IPS-18c (cell line): ENCODE measurements around the gene MRPL32.

Experiments
- H3K4me3 ChIP-seq: 2 replicates; pipeline ENCODE4 v1.7.0; 2013; ENCODE audit warnings: low read depth, mild to moderate bottlenecking, low read length, moderate library complexity; ENCODE audit not compliant: insufficient read depth
- H3K9me3 ChIP-seq: one replicate; pipeline ENCODE4 v1.6.1; 2013; ENCODE audit warnings: mild to moderate bottlenecking, low read length, moderate library complexity; ENCODE audit not compliant: control insufficient read depth, insufficient read depth

MRPL32 gene

DNA sequence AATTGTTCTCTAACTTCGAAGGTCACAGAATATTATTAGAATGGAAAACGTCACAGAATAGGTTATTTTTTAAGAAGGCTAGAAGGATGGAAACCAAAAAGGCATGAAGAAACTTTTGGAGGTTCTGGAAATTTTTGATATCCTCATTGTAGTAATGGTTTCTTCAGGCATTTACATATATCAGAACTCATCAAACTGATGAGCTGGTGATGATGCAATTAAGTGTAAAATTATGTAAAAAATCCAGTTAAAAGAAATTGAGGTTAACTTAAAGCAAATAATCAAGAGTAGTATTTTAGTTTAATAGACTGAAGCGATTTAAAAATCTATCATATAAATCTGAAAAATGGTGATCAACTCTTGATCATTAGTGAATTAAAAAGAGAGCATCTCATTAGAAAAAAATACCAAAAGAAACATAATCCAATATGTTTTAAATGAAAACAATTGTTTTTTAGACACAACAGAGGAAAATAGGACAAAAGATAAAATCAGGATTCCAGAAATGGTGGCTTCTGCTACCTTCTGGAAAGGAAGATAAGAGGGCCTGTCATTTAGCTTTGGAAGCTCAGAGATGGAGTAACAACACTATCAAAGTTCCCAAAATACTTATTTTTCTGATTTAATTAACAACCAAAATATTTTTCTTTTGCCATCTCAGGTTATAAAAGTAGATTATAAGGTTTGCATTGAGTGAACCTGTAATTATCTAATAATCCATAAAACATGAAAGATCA lies 10.0 kb upstream of the MRPL32 start:
- Histone ChIP-seq H3K9me3 (no peaks in the 10 kb centered on the region), H3K4me3 (no peak overlapping the region)

DNA sequence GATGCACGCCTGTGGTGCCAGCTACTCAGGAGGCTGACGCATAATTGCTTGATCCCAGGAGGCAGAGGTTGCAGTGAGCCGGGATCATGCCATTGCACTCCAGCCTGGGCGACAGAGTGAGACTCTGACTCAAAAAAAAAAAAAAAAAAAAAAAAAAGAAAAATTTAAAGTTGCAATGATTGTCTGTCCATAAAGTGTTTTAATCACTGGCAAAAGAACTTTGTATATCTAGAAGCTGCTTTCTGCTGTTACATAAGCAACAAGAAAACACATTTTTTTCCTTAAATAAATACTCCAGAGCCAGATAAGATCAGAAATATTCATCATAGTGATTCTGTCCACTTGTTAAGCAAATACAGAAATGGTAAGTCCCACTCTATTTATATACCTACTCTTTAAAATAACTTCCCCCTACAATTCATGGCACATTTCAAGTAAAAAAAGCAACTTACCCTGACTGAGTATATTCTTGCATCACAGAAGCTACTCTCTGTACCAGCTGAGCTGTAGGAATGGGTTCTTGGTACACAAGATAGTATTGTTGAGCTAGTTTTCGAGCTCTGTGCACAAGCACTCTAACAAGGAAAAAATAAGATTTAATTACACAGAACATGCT lies 7.8 kb upstream of the MRPL32 start:
- Histone ChIP-seq H3K9me3 (no peaks in the 10 kb centered on the region), H3K4me3 (no peak overlapping the region)

- H3K9me3 ChIP-seq, result no peaks in the 10 kb centered on the region
- H3K4me3 ChIP-seq, result no peak overlapping the region
Observed at GRCh38 chr7:42925630-42926029, 6.5 kb upstream of the MRPL32 start.

DNA sequence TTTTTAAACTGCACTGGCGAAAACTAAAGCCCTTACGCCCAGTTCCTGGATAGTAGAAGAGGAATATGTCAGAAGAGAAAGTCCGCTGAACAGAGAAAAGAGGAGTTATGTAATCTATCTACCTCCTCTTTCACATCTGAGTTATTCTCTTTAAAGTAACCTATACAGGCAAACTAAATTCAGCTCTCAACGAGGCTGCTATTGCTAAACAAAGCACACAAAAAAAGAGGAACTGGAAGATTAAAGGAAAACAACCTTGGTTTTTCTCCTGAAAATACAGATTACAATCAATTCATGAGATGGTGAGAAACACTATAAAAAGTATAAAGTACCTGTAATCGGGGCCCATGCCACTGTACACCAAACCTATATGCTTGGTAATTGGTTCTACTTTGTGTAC lies 6.0 kb upstream of the MRPL32 start:
- no peaks in the 10 kb centered on the region for H3K9me3 ChIP-seq

GRCh38 chr7:42928754-42929153 lies 3.4 kb upstream of the MRPL32 start:
- no peak overlapping the region for H3K4me3 ChIP-seq

More for the DNA sequence above, 6.0 kb upstream of the MRPL32 start:
- no peak overlapping the region for H3K4me3 ChIP-seq

DNA sequence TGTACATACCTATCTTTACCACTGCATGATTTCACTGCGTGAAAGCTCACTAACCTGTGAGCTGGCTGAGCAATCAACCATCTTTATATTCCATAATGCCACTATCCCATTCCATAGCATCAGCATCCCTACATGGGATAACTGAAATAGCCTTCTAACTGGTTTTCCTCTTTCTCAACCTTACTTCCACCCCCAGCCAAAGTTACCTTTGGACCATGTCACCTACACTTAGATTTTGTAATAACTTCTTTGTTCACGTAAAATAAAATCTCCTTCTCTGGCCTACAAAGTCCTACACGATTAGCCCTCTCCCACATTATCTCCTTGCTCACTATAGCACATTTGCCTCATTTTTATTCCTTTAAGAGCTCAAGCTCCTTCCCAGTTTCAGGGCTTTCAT lies 2.7 kb upstream of the MRPL32 start:
- H3K4me3 ChIP-seq, result no peak overlapping the region; the same call in 1 of the 2 replicates
- no peaks in the 10 kb centered on the region for H3K9me3 ChIP-seq

More at GRCh38 chr7:42928754-42929153, 3.4 kb upstream of the MRPL32 start:
- no peaks in the 10 kb centered on the region for H3K9me3 ChIP-seq

- Histone ChIP-seq H3K9me3 (no peaks in the 10 kb centered on the region), H3K4me3 (peak overlapping the region; percentile 74)
Observed at GRCh38 chr7:42930889-42931288, 1.3 kb upstream of the MRPL32 start.

DNA sequence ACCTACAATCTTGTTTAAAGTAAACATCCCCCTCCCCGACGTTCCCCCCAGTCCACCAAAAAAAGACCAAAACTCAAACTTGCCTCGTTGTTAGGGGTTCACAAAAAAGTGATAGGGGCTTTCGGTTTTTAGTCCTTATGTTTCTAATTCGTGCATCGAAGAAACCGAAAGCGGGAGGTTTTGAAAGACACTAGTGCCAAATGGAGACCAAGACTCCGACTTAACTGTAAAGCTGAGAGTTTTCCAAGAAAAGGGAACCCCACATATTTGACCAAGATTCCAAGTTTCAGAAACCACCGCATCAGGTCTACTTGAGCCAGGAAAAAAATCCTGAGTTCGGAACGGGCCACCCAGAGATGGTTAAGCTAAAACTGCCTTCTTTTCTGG lies 736 bp upstream of the MRPL32 start:
- peak overlapping the region; percentile 74 for H3K4me3 ChIP-seq

DNA sequence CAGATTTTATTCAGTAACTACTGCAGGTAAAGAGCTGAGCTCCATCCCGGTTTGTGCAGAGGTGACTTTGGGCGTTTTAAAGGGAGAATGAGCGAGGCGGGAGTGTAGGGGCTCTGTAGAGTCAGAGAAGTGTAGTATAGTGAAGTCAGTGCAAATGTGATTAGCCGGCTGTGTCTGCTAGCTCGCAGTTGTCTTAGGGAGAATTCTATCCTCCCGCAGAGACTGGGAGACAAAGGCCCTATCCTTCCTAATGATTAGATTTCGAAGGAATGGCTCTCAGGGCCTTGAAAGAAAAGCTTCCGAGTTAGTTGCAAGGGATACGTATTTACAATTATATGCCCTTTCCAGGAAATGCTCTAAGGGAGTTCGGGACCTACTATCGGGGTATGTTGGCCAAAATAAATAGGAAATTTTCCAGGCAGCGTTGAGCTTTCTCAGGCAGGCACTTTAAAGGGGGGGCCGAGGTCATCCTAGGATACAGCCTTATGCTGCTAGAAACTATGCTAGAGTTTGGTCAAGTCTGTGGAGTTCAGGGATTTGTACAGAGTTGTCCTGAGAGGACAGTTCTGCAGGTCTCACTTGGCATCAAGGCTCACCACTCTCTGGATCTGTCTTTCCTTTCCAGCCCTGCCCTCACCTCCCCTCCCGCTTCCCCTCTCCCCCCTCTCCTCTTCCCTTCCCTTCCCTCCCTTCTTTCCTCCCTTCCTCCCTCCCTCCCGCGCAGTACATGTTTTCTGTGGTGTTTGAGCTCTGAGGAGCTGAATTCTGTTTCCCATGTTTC lies 825 bp downstream of the MRPL32 start:
- Histone ChIP-seq H3K9me3 (no peaks in the 10 kb centered on the region), H3K4me3 (peak overlapping the region; percentile 92)

More for the DNA sequence above, 736 bp upstream of the MRPL32 start:
- no peaks in the 10 kb centered on the region for H3K9me3 ChIP-seq

DNA sequence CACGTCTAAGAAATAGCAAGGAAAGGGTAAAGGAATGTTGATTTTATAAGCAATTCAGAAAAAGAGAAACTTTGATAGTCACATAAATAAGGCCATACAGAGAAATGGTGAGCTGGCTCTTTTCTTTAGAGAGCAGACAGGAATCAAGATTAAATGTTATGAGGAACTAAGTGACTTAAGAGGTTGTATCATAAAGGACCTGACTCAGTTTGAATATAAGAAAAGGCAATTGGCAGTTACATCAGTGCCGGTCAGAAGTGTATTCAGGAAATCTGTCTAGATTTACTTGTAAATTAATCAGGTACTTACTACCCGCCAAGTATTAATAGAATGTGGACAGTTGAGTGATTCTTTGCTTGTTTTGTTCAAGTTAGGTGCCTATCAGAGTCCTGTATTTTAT lies 2.1 kb downstream of the MRPL32 start:
- H3K9me3 ChIP-seq, result no peaks in the 10 kb centered on the region

GRCh38 chr7:42935861-42936260 lies 3.7 kb downstream of the MRPL32 start:
- no peak overlapping the region for H3K4me3 ChIP-seq

More for the DNA sequence above, 2.1 kb downstream of the MRPL32 start:
- H3K4me3 ChIP-seq, result no peak overlapping the region

DNA sequence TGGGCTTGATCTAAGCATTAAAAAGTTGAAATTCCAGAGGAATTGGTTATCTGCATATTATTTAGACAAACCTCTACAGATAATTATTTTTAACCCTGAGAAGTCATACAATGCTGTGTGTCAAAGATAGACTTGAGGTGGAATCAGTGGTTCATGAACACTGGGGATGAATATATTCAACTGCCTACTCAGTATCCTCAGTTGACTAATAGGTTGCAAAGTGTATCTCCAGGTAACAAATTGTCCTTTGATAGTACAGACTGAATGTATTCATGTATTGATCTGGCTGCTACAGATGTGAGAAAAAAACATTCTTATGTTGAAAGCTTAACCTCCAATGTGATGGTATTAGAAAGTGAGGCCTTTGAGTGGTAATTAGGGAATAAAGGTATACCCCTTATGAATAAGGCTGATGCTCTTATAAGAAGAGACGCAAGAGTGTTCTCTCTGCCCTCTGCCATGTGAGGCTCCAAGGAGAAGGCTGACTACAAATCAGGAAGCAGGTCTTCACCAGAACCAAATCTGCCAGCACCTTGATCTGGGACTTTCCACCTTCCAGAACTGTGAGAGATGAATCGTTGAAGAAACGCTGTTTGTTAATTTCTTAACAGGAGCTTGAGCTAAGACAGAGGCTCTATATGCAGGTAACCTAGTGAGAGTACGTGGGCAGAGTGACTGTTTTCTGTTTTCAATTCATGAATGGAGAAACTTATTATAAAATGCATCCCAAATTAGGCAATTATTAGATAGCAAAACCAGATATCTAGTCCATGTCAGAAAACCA lies 7.5 kb downstream of the MRPL32 start:
- H3K9me3 ChIP-seq, result no peaks in the 10 kb centered on the region
- H3K4me3 ChIP-seq, result no peak overlapping the region

More at GRCh38 chr7:42935861-42936260, 3.7 kb downstream of the MRPL32 start:
- no peaks in the 10 kb centered on the region for H3K9me3 ChIP-seq

DNA sequence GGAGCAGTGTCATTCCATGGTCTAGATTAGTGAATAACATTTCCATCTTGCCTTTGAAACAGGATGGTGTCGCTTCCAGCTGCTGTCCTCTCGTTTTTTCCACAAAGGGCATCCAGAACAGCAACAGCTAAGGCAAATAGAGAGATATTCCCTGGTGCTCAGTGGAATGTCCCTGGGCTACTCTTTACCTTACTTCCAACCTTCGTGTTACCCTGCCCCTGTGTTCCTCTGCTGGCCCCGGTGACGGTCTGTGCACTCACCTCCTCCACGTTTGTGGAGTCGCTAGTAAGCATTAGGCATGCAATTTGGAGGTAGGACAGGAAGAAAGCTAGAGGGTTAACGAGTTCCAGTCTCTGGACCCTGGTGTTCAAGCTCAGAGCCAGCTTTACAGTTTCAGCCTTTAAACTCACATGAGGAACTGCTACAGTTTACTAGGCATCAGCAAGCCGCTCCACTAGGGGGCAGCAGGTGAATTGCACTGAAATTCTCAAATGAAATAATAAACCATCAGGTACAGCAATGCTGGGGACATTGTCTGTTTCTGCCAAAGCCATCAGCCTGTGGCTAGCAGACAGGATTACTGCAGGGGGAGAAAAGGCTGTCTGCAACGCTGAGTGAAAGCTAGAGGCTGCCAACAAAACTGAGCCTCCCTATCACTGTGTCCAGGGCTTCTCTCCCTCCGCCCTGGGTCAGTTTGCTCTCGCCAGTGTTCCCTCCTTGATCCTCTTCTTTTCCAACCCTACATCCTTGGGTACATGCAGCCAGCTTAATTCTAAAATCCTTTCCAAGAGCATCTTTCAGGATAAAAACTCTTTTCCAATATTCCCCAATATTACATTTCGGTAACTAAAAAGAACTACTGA lies 9.0 kb downstream of the MRPL32 start:
- no peaks in the 10 kb centered on the region for H3K9me3 ChIP-seq
- H3K4me3 ChIP-seq, result no peak overlapping the region

DNA sequence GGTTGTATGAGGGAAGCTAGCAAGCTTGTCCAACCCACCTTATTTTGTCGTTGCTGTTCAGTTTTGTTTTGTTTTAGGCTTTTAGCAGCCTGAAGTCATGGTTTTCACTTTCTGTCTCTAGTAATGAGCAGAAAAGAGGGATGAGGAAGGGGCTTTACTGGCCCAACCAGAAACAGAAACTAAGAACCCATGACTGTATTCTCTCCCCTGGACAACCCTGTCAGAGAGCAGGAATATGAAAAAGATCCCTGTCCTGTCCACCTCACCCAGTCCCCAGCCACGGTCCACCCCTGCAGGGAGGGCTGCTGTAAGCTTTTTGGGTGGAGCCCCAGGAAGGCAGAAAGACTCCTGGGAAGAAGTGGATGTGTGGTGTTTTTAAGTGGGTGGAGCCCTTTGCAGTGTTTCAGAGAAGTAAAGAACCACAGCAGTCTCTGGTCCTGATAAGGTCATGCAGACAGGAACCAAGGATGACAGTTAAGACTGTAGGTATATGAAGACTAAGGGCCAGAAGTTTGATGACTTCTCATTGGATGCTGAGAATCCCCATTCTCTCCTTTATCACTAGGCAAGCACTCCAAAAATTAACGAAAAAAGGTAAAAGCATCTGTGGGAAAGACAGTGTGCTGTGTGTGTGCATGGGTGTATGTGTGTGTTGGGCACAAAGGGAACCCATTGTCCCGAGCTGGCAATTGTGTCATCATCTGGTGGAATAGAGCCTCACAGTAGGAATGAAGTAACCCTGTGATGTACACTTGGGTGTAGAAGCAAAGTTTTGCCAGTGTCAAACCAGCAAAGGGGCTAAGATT lies 13.8 kb downstream of the MRPL32 start:
- Histone ChIP-seq H3K9me3 (no peaks in the 10 kb centered on the region), H3K4me3 (no peak overlapping the region)

- H3K4me3 ChIP-seq, result no peak overlapping the region
- no peaks in the 10 kb centered on the region for H3K9me3 ChIP-seq
Observed at GRCh38 chr7:42946627-42946950, 14.4 kb downstream of the MRPL32 start.

DNA sequence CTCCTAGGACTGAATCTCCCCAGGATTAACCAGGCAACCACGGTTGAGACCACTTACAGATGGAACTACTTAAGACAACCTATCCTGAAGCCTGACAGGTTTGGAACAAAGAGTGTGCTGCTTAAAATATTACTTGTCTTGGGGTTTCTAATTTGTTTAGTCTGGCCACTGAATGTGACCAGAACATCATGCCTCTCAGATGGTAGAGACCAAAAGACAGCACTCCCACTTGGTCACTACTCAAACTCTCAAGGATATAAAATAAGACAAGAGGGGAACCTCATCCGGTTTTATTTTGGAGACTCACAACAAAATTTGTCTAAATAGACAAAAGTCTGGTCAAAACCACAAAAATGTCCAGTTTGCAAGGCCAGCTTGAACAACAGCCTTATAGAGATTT lies 15.3 kb downstream of the MRPL32 start:
- Histone ChIP-seq H3K4me3 (no peak overlapping the region), H3K9me3 (no peaks in the 10 kb centered on the region)
